HEK293 (cell line): ENCODE data around the gene RAB3B.

ENCODE experiments used
- CTCF ChIA-PET: fragments of 350-600 bp; formaldehyde crosslinking; extraction: SDS; loops from one replicate; lab custom pipeline; 2021; ENCODE audit warnings: antibody characterized with exemption; lab: Yijun Ruan, JAX
- POLR2A ChIA-PET: fragments of 300-600 bp; formaldehyde crosslinking; extraction: SDS; loops from one replicate; lab custom pipeline; 2020; ENCODE audit warnings: antibody characterized with exemption, inconsistent platforms; lab: Yijun Ruan, JAX
- H3K27ac ChIP-seq: fragments of 200-500 bp; sonication (Bioruptor generic); 2 replicates; pipeline ENCODE4 v1.5.1; 2014; ENCODE audit warnings: low read depth, low read length, control low read depth, inconsistent platforms; ENCODE audit errors: extremely low read depth
- H3K36me3 ChIP-seq, 2 experiments: fragments of 200-500 bp in 1 of 2; sonication (Bioruptor generic) in 1 of 2; 1 replicate in 1 of 2; 2 replicates in 1 of 2; pipeline ENCODE4 v1.5.1; 2014 to 2017; ENCODE audit warnings: inconsistent platforms in 2 of 2, low read length in 2 of 2; ENCODE audit not compliant: control insufficient read depth in 2 of 2, insufficient read depth in 1 of 2
- H3K4me1 ChIP-seq: fragments of 200-500 bp; sonication (Bioruptor generic); 2 replicates; pipeline ENCODE4 v1.5.1; 2014; ENCODE audit warnings: mild to moderate bottlenecking, low read length, inconsistent platforms; ENCODE audit not compliant: control insufficient read depth, insufficient read depth
- H3K4me3 ChIP-seq: 2 replicates; pipeline ENCODE4 v1.5.1; 2011; ENCODE audit warnings: low read depth, mild to moderate bottlenecking, control low read depth, low read length, moderate library complexity
- H3K9me3 ChIP-seq: fragments of 200-500 bp; sonication (Bioruptor generic); 2 replicates; pipeline ENCODE4 v1.5.1; 2014; ENCODE audit warnings: low read depth, low read length, inconsistent platforms; ENCODE audit not compliant: control insufficient read depth, insufficient read depth
- CTCF ChIP-seq: fragments of 450-650 bp; formaldehyde crosslinking; IDR thresholded peaks from 2 replicates; pipeline ENCODE4 v1.5.1; 2016; ENCODE audit warnings: missing biosample characterization, missing genetic modification characterization
- EGR2 ChIP-seq: fragments of 450-650 bp; formaldehyde crosslinking; IDR thresholded peaks from 2 replicates; pipeline ENCODE4 v1.5.1; 2016; ENCODE audit warnings: low read depth, missing biosample characterization, missing genetic modification characterization
- GLI4 ChIP-seq: fragments of 450-650 bp; formaldehyde crosslinking; IDR thresholded peaks from 2 replicates; pipeline ENCODE4 v1.5.1; 2016; ENCODE audit warnings: missing biosample characterization, missing genetic modification characterization
- GLIS2 ChIP-seq: fragments of 450-650 bp; formaldehyde crosslinking; IDR thresholded peaks from 2 replicates; pipeline ENCODE4 v1.5.1; 2016; ENCODE audit warnings: missing biosample characterization, missing genetic modification characterization
- KLF7 ChIP-seq: fragments of 450-650 bp; formaldehyde crosslinking; IDR thresholded peaks from 2 replicates; pipeline ENCODE4 v1.5.1; 2016; ENCODE audit warnings: missing biosample characterization, missing genetic modification characterization, borderline replicate concordance
- MZF1 ChIP-seq: fragments of 450-650 bp; formaldehyde crosslinking; IDR thresholded peaks from 2 replicates; pipeline ENCODE4 v1.5.1; 2017; ENCODE audit warnings: missing biosample characterization, missing genetic modification characterization, borderline replicate concordance
- PRDM4 ChIP-seq: fragments of 450-650 bp; formaldehyde crosslinking; IDR thresholded peaks from 2 replicates; pipeline ENCODE4 v1.5.1; 2017; ENCODE audit warnings: missing biosample characterization, missing genetic modification characterization
- SP2 ChIP-seq: fragments of 450-650 bp; formaldehyde crosslinking; IDR thresholded peaks from 2 replicates; pipeline ENCODE4 v1.5.1; 2016; ENCODE audit warnings: missing biosample characterization, missing genetic modification characterization
- SP3 ChIP-seq: fragments of 450-650 bp; formaldehyde crosslinking; IDR thresholded peaks from 2 replicates; pipeline ENCODE4 v1.5.1; 2016; ENCODE audit warnings: missing biosample characterization, missing genetic modification characterization
- WT1 ChIP-seq: fragments of 450-650 bp; formaldehyde crosslinking; IDR thresholded peaks from 2 replicates; pipeline ENCODE4 v1.5.1; 2016; ENCODE audit warnings: missing biosample characterization, missing genetic modification characterization
- ZFHX2 ChIP-seq: fragments of 450-650 bp; formaldehyde crosslinking; conservative IDR thresholded peaks from 2 replicates; pipeline ENCODE4 v1.5.1; 2016; ENCODE audit warnings: missing biosample characterization, missing genetic modification characterization
- ZFP69B ChIP-seq: fragments of 450-650 bp; formaldehyde crosslinking; IDR thresholded peaks from 2 replicates; pipeline ENCODE4 v1.5.1; 2016; ENCODE audit warnings: missing biosample characterization, missing genetic modification characterization
- ZNF112 ChIP-seq: fragments of 450-650 bp; formaldehyde crosslinking; IDR thresholded peaks from 2 replicates; pipeline ENCODE4 v1.5.0; 2017; ENCODE audit warnings: missing biosample characterization, missing genetic modification characterization
- ZNF175 ChIP-seq: fragments of 450-650 bp; formaldehyde crosslinking; IDR thresholded peaks from 2 replicates; pipeline ENCODE4 v1.5.1; 2016; ENCODE audit warnings: missing biosample characterization, missing genetic modification characterization
- ZNF2 ChIP-seq: fragments of 450-650 bp; formaldehyde crosslinking; IDR thresholded peaks from 2 replicates; pipeline ENCODE4 v1.5.1; 2016; ENCODE audit warnings: missing biosample characterization, missing genetic modification characterization
- ZNF24 ChIP-seq: fragments of 450-650 bp; formaldehyde crosslinking; IDR thresholded peaks from 2 replicates; pipeline ENCODE4 v1.5.1; 2016; ENCODE audit warnings: missing biosample characterization, missing genetic modification characterization
- ZNF248 ChIP-seq: fragments of 450-650 bp; formaldehyde crosslinking; IDR thresholded peaks from 2 replicates; pipeline ENCODE4 v1.5.1; 2017; ENCODE audit warnings: missing biosample characterization, missing genetic modification characterization
- ZNF394 ChIP-seq: fragments of 450-650 bp; formaldehyde crosslinking; IDR thresholded peaks from 2 replicates; pipeline ENCODE4 v1.5.1; 2016; ENCODE audit warnings: missing biosample characterization, missing genetic modification characterization, mild to moderate bottlenecking, moderate library complexity, borderline replicate concordance
- ZNF555 ChIP-seq: fragments of 450-650 bp; formaldehyde crosslinking; conservative IDR thresholded peaks from 2 replicates; pipeline ENCODE4 v1.5.1; 2017; ENCODE audit warnings: missing biosample characterization, mild to moderate bottlenecking, missing genetic modification characterization, inconsistent platforms
- ZNF600 ChIP-seq: fragments of 450-650 bp; formaldehyde crosslinking; IDR thresholded peaks from 2 replicates; pipeline ENCODE4 v1.5.1; 2016; ENCODE audit warnings: missing biosample characterization, missing genetic modification characterization
- ZNF843 ChIP-seq: fragments of 450-650 bp; formaldehyde crosslinking; IDR thresholded peaks from 2 replicates; pipeline ENCODE4 v1.5.1; 2016; ENCODE audit warnings: missing biosample characterization, missing genetic modification characterization
- ZSCAN30 ChIP-seq: fragments of 450-650 bp; IDR thresholded peaks from 2 replicates; pipeline ENCODE4 v1.5.1; 2018; ENCODE audit warnings: missing biosample characterization, mild to moderate bottlenecking, missing genetic modification characterization, moderate library complexity
- TF ChIP-seq, protein P1 (sequence below): fragments of 450-650 bp; formaldehyde crosslinking; IDR thresholded peaks from 2 replicates; pipeline ENCODE4 v1.5.1; 2016; ENCODE audit warnings: missing biosample characterization, missing genetic modification characterization
- TF ChIP-seq, protein P2 (sequence below): fragments of 450-650 bp; formaldehyde crosslinking; IDR thresholded peaks from 2 replicates; pipeline ENCODE4 v1.5.1; 2016; ENCODE audit warnings: missing biosample characterization, missing genetic modification characterization

The RAB3B gene

GRCh38 chr1:51878616-51879336, 111.7 kb downstream of the RAB3B start, which contains the start of gene NRDC (continued):
- peak; percentile 71 for TF ChIP-seq ZFHX2 (tag by site-specific recombination)

DNA sequence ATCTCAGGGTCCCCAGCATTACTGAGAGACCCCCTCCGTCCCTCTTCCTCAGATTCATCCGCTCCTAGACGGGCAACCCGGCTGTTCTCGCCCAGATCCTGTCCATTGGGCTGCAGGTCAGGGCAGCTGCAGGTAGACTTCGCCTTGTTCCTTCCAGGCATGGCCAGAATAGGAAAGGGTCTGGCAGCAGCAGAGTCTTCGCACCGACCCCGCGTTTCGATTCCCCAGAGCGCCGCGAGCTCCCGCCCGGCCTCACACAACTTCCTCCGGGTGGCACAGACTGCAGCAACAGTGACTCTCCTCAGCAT, 112.2 kb downstream of the RAB3B start:
- peak overlapping the region; percentile 95 for H3K27ac ChIP-seq
- no peaks in the 10 kb centered on the region for H3K9me3 ChIP-seq
- no peaks in the 10 kb centered on the region for H3K4me1 ChIP-seq
- ChIA-PET POLR2A (interaction anchor here (1.0 to 1.4 kb wide), 4 partner anchors 9 to 964 kb away, joined by 3 to 4 read pairs (median 3); partner anchors contain the start of genes RNF11 and ZYG11A), CTCF (interaction anchor here (0.6 kb wide), 1 partner anchor 181 kb away, joined by 4 read pairs; no protein-coding TSS in a partner anchor)
- H3K4me3 ChIP-seq: peak overlapping the region; percentile 96
- peaks cover 0 to 6% of the 10 kb centered on the region in 2 experiments; a peak in 1 of 3 replicates for H3K36me3 ChIP-seq
- TF ChIP-seq SP3: no peak
- TF ChIP-seq ZNF843 (tag by site-specific recombination): no peak; the same call in 1 of the 2 replicates
- peak; percentile 26; the same call in 1 of the 2 replicates for TF ChIP-seq CTCF (tag by site-specific recombination)
- 0 out of 2 replicates have a peak, but pooled peaks have one; percentile 71 for TF ChIP-seq ZFP69B (tag by site-specific recombination)
- no peak for TF ChIP-seq ZNF24 (tag by site-specific recombination)
- no peak for TF ChIP-seq ZNF175 (tag by site-specific recombination)
- TF ChIP-seq ZNF394 (tag by site-specific recombination): no peak
- peak; percentile 90; the same call in 1 of the 2 replicates for TF ChIP-seq ZNF2 (tag by site-specific recombination)
- TF ChIP-seq GLIS2 (tag by site-specific recombination): peak; percentile 63
- peak; percentile 85 for TF ChIP-seq GLI4 (tag by site-specific recombination)
- TF ChIP-seq ZNF555 (tag by site-specific recombination): no peak
- 0 out of 2 replicates have a peak, but pooled peaks have one; percentile 33 for TF ChIP-seq MZF1 (tag by site-specific recombination)
- TF ChIP-seq ZNF248: no peak
- TF ChIP-seq WT1: 0 out of 2 replicates have a peak, but pooled peaks have one; percentile 24
- TF ChIP-seq KLF7 (tag by site-specific recombination): 0 out of 2 replicates have a peak, but pooled peaks have one; percentile 21
- TF ChIP-seq ZNF600: peak; percentile 69
- no peak for TF ChIP-seq SP2 (tag by site-specific recombination)
- TF ChIP-seq, protein P1, sequence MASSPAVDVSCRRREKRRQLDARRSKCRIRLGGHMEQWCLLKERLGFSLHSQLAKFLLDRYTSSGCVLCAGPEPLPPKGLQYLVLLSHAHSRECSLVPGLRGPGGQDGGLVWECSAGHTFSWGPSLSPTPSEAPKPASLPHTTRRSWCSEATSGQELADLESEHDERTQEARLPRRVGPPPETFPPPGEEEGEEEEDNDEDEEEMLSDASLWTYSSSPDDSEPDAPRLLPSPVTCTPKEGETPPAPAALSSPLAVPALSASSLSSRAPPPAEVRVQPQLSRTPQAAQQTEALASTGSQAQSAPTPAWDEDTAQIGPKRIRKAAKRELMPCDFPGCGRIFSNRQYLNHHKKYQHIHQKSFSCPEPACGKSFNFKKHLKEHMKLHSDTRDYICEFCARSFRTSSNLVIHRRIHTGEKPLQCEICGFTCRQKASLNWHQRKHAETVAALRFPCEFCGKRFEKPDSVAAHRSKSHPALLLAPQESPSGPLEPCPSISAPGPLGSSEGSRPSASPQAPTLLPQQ (tag by site-specific recombination): no peak
- no peak for TF ChIP-seq ZNF112 (tag by site-specific recombination)
- TF ChIP-seq EGR2: no peak
- TF ChIP-seq ZSCAN30: 0 out of 2 replicates have a peak, but pooled peaks have one; percentile 68
- TF ChIP-seq, protein P2, sequence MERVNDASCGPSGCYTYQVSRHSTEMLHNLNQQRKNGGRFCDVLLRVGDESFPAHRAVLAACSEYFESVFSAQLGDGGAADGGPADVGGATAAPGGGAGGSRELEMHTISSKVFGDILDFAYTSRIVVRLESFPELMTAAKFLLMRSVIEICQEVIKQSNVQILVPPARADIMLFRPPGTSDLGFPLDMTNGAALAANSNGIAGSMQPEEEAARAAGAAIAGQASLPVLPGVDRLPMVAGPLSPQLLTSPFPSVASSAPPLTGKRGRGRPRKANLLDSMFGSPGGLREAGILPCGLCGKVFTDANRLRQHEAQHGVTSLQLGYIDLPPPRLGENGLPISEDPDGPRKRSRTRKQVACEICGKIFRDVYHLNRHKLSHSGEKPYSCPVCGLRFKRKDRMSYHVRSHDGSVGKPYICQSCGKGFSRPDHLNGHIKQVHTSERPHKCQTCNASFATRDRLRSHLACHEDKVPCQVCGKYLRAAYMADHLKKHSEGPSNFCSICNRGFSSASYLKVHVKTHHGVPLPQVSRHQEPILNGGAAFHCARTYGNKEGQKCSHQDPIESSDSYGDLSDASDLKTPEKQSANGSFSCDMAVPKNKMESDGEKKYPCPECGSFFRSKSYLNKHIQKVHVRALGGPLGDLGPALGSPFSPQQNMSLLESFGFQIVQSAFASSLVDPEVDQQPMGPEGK (tag by site-specific recombination): no peak
- TF ChIP-seq PRDM4 (tag by site-specific recombination): no peak
